HG03159 (cell line): ENCODE data around the gene BTBD7.

Experiments
- ATAC-seq: cut with Tn5 transposase; IDR thresholded peaks from one replicate; pipeline ENCODE4 v1.9.1; 2021; ENCODE audit warnings: mild to moderate bottlenecking, moderate library complexity; ENCODE audit not compliant: unreplicated experiment

The BTBD7 gene

DNA sequence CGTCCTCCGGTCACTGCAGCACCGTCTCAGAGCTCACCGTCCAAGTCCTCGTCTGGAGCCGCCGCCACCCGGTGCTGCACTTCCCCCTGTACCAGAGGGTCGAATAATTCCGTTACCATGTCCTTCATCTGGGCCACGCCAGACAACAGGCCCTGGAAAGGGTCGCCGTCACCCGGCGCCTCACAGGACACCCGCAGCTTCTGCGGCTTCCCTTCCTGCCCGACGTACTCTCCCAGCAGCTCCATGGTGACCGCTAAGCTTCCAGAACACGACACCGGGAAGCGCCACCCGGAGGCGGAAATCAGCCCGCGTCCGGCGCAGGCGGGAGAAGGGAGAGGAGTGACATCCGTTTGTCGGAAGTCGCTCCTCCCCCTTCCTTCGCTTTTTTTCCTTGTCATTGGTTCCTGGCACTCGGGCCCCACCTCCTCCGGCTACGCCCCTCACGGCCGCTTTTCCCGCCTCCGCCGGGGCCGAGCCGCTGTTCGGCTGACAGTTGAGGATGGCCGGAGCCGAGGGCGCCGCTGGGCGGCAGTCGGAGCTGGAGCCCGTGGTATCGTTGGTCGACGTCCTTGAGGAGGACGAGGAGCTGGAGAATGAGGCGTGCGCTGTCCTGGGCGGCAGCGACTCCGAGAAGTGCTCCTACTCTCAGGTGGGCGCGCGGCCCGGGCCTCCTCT lies 125.9 kb downstream of the BTBD7 start, which contains the start of the genes GON7 and UBR7:
Gene GON7, minus strand, starts transcription at position 273 of the 675 bp plus-strand sequence. Its CDS starts 28 bp downstream, at position 245.
Gene UBR7, plus strand, starts transcription at position 464 of the 675 bp plus-strand sequence. Its CDS starts 36 bp downstream, at position 500.
- peak; percentile 81 for ATAC-seq

- ATAC-seq: no peak
Measured at GRCh38 chr14:93201155-93201704, 131.6 kb downstream of the BTBD7 start.

DNA sequence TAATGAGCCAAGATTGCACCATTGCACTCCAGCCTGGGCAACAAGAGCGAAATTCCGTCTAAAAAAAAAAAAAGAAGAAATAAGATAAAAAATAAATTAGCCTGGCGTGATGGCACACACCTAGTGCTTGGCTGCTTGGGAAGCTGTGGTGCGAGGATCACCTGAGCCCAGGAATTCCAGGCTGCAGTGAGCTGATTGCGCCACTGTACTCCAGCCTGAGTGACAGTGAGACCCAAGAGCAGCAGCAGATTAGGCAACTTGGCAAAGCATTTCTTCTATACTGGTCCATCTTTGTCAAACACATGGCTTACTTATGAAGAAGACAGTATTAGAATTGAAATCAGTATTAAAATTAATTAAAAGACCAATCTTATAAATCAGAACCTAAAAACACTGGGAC lies 132.3 kb downstream of the BTBD7 start:
- no peak for ATAC-seq

- ATAC-seq: no peak
Measured at GRCh38 chr14:93199031-93199430, 133.8 kb downstream of the BTBD7 start.

DNA sequence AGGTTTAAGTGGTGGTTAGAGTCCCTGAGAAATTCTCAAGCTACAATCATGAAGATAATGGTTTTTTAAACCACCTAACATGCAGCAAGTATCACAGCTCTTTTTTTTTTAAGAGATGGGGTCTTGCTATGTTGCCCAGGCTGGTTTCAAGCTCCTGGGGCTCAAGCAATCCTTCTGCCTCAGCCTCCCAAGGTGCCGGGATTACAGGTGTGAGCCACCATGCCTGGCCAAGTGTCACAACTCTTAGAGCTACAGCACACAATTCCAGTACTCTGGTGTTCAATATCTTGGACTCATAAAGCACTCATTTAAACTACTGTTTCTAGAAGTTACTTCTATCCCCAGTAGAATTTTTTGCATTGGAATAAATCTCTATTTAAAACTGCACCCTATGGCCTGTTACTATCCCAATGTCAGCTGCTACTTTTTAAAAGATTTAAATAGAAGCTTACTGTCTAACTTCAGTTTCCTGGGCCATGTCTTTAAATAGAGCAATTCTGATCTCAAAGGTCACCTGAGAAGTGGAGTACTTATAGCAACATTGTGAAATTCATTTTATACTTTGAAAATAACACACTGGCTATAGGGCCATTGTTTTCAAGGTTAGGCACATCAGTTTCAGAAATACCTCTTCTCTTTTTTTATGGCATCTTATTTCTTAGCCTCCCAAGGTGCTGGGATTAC lies 137.4 kb downstream of the BTBD7 start:
- ATAC-seq: no peak
